ENCODE measurements around the gene ARF5.

ARF5 gene

GRCh38 chr7:127618042-127618441 lies 29.8 kb downstream of the ARF5 start, which contains the start of gene PAX4:
PAX4 (minus strand) TSS chr7:127618142; CDS start chr7:127615928, 2,214 bp downstream.
- H3K36me3 ChIP-seq, result no peaks in the 10 kb centered on the region
- DNase-seq, result no peak
- no peak within 1 kb of the TSS for H3K27ac ChIP-seq
- TF ChIP-seq CTCF (IDR thresholded peaks at IDR 0.05), result no peak
- H3K4me1 ChIP-seq, result peaks cover 0 to 9% (median 4%) of the 10 kb centered on the region in 4 donors
- H3K27me3 ChIP-seq, result peaks cover 0 to 69% of the 10 kb centered on the region in 2 donors
- H3K9me3 ChIP-seq, result no peaks in the 10 kb centered on the region
- no peak within 1 kb of the TSS for H3K4me3 ChIP-seq
- intact Hi-C loops (cut with DNase I; ENCODE audit: low total_unique reads), result no loop called here

- DNase-seq, result no peak
- peaks cover 0 to 9% (median 4%) of the 10 kb centered on the region in 4 donors for H3K4me1 ChIP-seq
- TF ChIP-seq CTCF (IDR thresholded peaks at IDR 0.05), result no peak
- H3K36me3 ChIP-seq, result no peaks in the 10 kb centered on the region
- no peak overlapping the region for H3K4me3 ChIP-seq
- H3K27ac ChIP-seq, result no peak overlapping the region
- intact Hi-C loops (cut with DNase I; ENCODE audit: low total_unique reads), result no loop called here
- peaks cover 0 to 66% of the 10 kb centered on the region in 2 donors for H3K27me3 ChIP-seq
- no peaks in the 10 kb centered on the region for H3K9me3 ChIP-seq
These were observed 30.6 kb downstream of the ARF5 start for GRCh38 chr7:127618775-127619174.

GRCh38 chr7:127619681-127620405 lies 31.6 kb downstream of the ARF5 start:
- H3K9me3 ChIP-seq, result no peaks in the 10 kb centered on the region
- no peak for TF ChIP-seq CTCF (IDR thresholded peaks at IDR 0.05)
- intact Hi-C loops (cut with DNase I; ENCODE audit: low total_unique reads), result no loop called here
- DNase-seq, result no peak
- peaks cover 0 to 58% of the 10 kb centered on the region in 2 donors for H3K27me3 ChIP-seq
- H3K4me3 ChIP-seq, result no peak overlapping the region
- H3K4me1 ChIP-seq, result peaks cover 0 to 9% (median 4%) of the 10 kb centered on the region in 4 donors
- H3K36me3 ChIP-seq, result no peaks in the 10 kb centered on the region
- H3K27ac ChIP-seq, result no peak overlapping the region

GRCh38 chr7:127620406-127621233 lies 32.4 kb downstream of the ARF5 start:
- TF ChIP-seq CTCF (IDR thresholded peaks at IDR 0.05), result no peak
- Histone ChIP-seq H3K4me1 (peaks cover 0 to 9% (median 4%) of the 10 kb centered on the region in 4 donors), H3K9me3 (no peaks in the 10 kb centered on the region), H3K27me3 (peaks cover 0 to 50% of the 10 kb centered on the region in 2 donors), H3K27ac (no peak overlapping the region), H3K36me3 (no peaks in the 10 kb centered on the region), H3K4me3 (no peak overlapping the region)
- intact Hi-C loops (cut with DNase I; ENCODE audit: low total_unique reads), result no loop called here
- DNase-seq, result no peak

GRCh38 chr7:127625331-127625730 lies 37.1 kb downstream of the ARF5 start:
- Histone ChIP-seq H3K4me3 (no peak overlapping the region), H3K36me3 (no peaks in the 10 kb centered on the region), H3K27ac (no peak overlapping the region), H3K9me3 (no peaks in the 10 kb centered on the region), H3K27me3 (peaks cover 0 to 7% of the 10 kb centered on the region in 2 donors), H3K4me1 (peaks cover 0 to 5% (median 1%) of the 10 kb centered on the region in 4 donors)
- no peak for TF ChIP-seq CTCF (IDR thresholded peaks at IDR 0.05)
- no peak for DNase-seq
- intact Hi-C loops (cut with DNase I; ENCODE audit: low total_unique reads), result no loop called here

Data from tibial artery (tissue), 4 donors.